GM10266 (cell line): ENCODE data around the gene E2F6.

ENCODE experiments used
- DNase-seq: peaks from one replicate; pipeline ENCODE4 v3.0.0; 2012; ENCODE audit errors: extremely low spot score
- TF ChIP-seq, protein P1 (sequence below): IDR thresholded peaks from 2 replicates; pipeline ENCODE4 v1.5.1; 2012; ENCODE audit warnings: mild to moderate bottlenecking, low read depth; ENCODE audit not compliant: control insufficient read depth, insufficient read depth; ENCODE audit errors: missing control alignments

E2F6 gene

DNA sequence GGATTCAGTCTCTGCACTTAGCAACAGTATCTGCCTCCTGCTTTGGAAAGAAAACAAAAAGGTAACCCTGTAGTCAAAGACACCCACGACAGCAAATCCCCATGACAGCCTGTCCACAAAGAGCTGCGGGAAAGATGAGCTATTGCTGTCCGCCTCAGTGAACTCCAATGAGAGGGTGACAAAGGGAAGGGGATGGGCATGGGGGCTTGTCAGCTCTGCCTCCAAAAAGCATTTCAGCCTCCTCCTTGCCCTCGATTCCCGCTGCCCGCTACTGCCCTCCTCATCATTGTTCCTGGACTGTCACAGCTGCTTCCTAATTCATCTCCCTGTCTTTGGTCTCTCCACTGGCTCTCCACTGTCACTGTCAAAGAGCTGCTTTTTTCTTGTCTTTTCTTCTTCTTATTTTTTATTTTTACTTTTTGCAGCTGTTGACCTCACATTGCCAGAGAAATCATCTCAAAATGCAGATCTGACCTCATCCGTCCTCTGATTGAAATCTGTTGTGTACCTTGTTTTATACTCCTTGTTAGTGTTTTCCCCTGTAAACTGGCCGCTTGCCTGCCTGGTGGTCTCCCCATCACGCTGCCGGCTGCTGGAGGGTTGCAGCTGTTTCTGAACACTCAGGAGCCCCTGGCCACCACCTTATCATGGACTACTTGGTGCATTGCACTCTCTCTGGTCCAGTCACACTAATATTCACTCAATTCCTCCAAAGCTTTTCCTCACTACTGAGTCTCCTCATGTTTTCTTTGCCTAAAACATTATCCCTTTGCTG lies 7.9 kb upstream of the E2F6 start:
- TF ChIP-seq, protein P1, sequence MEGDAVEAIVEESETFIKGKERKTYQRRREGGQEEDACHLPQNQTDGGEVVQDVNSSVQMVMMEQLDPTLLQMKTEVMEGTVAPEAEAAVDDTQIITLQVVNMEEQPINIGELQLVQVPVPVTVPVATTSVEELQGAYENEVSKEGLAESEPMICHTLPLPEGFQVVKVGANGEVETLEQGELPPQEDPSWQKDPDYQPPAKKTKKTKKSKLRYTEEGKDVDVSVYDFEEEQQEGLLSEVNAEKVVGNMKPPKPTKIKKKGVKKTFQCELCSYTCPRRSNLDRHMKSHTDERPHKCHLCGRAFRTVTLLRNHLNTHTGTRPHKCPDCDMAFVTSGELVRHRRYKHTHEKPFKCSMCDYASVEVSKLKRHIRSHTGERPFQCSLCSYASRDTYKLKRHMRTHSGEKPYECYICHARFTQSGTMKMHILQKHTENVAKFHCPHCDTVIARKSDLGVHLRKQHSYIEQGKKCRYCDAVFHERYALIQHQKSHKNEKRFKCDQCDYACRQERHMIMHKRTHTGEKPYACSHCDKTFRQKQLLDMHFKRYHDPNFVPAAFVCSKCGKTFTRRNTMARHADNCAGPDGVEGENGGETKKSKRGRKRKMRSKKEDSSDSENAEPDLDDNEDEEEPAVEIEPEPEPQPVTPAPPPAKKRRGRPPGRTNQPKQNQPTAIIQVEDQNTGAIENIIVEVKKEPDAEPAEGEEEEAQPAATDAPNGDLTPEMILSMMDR = no peak
- DNase-seq = no peak

DNA sequence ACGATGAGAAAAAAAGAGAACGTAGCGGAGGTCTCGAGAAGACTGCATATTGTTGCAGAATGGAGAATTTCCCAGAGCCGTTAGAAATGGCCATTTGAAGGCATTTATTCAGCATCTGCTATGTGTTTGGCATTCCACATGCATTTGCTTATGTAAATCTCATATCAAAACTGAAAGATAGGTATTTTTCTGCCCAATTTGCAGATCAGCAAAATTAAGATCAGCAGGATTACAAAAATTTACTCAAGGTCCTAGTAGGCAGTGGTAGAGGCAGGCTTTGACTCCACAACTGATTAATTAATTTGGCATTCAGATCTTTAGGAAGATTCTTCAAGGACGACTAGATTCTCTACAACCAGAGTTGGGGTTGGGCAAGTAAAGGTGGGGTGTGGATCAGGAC lies 1.8 kb upstream of the E2F6 start:
- TF ChIP-seq, protein P1 = no peak
- no peak for DNase-seq

DNA sequence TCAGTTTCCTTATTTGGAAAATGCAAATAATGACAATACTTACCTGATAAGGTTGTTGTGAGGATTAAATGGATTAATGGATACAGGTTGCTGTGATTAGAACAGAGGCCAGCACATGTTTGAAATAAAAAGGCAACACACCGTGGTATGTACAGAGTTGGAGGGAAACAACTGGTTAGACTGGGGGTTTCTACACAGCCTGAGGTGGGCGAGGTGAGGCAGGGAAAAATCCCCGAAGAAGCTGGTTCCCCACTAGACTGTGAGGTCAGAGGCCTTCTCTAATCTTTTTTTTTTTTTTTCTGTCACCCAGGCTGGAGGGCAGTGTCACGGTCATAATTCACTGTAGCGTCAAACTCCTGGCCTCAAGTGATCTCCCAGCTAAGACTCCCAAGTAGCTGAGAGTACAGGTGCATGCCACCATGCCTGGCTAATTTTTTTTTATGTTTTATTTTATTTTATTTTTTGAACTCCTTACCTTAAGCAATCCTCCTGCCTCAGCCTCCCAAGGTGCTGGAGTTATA lies 1.2 kb upstream of the E2F6 start:
- DNase-seq = peak; percentile 31
- TF ChIP-seq, protein P1 = no peak

DNA sequence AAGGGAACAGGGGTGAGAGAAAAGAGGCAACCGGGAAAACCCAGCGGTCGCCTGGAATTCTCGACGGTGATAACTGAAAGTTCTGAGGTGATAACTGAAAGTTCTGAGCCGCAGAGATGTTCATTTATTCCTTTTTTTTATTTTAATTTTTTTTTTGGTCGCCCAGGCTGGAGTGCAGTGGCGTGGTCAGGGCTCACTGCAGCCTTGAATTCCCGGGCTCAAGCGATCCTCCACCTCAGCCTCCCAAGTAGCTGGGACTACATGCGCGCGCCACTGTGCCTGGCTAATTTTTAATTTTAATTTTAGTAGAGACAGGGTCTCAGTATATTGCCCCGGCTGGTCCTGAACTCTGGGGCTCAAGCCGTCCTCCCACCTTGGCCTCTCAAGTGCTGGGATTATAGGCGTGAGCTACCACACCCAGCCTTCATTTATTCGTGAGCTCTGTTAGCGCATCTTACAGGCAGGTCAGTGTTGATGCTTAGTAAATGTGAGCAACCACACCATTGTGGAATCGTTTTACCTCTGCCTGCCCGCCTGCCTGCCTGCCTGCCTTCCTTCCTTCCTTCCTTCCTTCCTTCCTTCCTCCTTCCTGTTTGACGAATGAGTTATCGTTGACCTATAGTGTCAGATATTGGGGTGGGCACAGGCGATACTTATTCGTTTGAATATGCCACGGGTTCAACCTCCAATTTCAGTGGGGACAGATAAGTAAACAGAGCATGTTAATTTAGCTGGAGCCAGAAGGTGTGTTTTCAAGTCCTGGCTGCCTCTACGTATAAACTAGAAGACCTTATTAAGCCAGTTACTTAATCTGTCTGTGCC lies 557 bp upstream of the E2F6 start:
- no peak for DNase-seq
- TF ChIP-seq, protein P1 = no peak

DNA sequence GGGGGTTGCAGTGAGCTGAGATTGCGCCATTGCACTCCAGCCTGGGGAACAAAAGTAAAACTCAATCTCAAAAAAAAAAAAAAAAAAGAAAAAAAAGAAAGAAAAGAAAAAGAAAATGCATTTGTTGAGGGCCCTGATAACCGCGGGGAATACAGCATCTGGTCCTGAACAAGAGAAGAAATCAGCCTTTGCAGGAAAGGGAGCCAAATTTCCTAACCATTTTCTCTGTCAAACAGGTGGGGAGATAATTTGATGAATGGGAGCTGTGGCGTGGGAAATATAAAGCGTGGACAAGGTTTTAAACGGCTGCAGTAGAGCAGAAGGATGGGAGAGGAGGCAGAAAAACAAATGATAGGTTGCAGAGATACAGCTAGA lies 864 bp downstream of the E2F6 start:
- no peak for DNase-seq
- TF ChIP-seq, protein P1 = no peak

DNA sequence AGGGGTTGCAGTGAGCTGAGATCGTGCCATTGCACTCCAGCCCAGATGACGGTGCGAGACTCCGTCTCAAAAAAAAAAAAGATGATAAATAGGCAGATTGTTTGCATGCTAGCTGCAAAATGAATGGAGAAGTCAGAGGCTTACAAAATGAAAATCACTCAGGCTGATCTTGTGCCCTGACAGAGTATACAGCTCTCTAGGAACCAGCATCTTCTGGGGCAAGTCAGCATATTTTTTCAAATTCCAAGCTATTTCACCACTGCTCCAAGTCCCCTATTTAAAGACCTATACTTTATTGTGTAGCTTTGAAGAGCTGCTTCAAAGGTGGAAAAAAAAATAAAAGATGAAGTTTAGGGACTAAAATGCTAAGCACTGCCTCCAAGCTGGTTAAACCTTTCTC lies 6.1 kb downstream of the E2F6 start:
- TF ChIP-seq, protein P1 = no peak
- no peak for DNase-seq

DNA sequence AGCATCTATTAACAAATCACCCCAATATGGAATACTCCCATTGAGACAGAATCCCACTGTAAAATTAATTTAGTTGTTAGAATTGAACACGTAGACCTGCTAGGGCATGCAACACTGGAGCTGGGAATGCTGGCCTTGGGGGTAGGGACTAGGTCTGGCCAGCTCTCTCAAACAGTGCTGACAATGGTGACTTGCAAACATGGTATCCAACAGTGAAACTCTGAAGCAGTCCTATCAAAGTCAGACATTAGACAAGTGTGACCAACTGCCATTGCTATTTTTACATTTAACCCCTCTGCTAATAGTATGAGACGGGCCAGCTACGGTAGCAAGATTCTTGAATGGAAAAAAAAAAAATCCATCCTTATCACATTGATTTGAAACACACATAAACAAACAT lies 7.2 kb downstream of the E2F6 start:
- no peak for DNase-seq
- TF ChIP-seq, protein P1 = no peak
